GM18517 (cell line): ENCODE measurements around the gene AURKAIP1.

ENCODE experiments used
- ATAC-seq: cut with Tn5 transposase; IDR thresholded peaks from one replicate; pipeline ENCODE4 v1.9.1; 2021; ENCODE audit warnings: mild to moderate bottlenecking, moderate library complexity; ENCODE audit not compliant: unreplicated experiment

Gene AURKAIP1

GRCh38 chr1:1361982-1362423, 13.0 kb downstream of the AURKAIP1 start:
- ATAC-seq: no peak

GRCh38 chr1:1361233-1361981, 13.6 kb downstream of the AURKAIP1 start:
- no peak for ATAC-seq

- ATAC-seq: no peak
Observed at GRCh38 chr1:1360506-1361169, 14.4 kb downstream of the AURKAIP1 start.

- ATAC-seq: no peak
Observed at GRCh38 chr1:1359664-1360468, 15.1 kb downstream of the AURKAIP1 start.

- ATAC-seq: no peak
Observed at GRCh38 chr1:1359308-1359663, 15.7 kb downstream of the AURKAIP1 start.

GRCh38 chr1:1358433-1359271, 16.4 kb downstream of the AURKAIP1 start, which contains the start of gene MXRA8:
MXRA8 (minus strand) TSS chr1:1358555; CDS start chr1:1358504, 51 bp downstream.
- no peak for ATAC-seq

- ATAC-seq: no peak
Observed at GRCh38 chr1:1357871-1358432, 17.1 kb downstream of the AURKAIP1 start.

GRCh38 chr1:1356796-1357401, 18.1 kb downstream of the AURKAIP1 start:
- ATAC-seq: no peak

GRCh38 chr1:1356166-1356795, 18.7 kb downstream of the AURKAIP1 start:
- ATAC-seq: no peak

- ATAC-seq: no peak
Observed at GRCh38 chr1:1355416-1355815, 19.6 kb downstream of the AURKAIP1 start.

- no peak for ATAC-seq
Observed at GRCh38 chr1:1354271-1355247, 20.4 kb downstream of the AURKAIP1 start.

- ATAC-seq: no peak
Observed at GRCh38 chr1:1353389-1354151, 21.4 kb downstream of the AURKAIP1 start.

- no peak for ATAC-seq
Observed at GRCh38 chr1:1352786-1353388, 22.1 kb downstream of the AURKAIP1 start.

GRCh38 chr1:1351511-1352427, 23.2 kb downstream of the AURKAIP1 start:
- ATAC-seq: no peak

GRCh38 chr1:1349256-1350012, 25.6 kb downstream of the AURKAIP1 start, which contains the start of gene DVL1:
DVL1 (minus strand) TSS chr1:1349418; CDS start chr1:1349065, 353 bp downstream.
- ATAC-seq: no peak
